ENCODE data around the gene COL4A3.
"Not testable (repeated sequence)": the region's sequence is repeated elsewhere in the genome, so short reads cannot be mapped to it uniquely, and the experiment has no call there.

COL4A3 gene

GRCh38 chr2:227160164-227160563, 4.3 kb upstream of the COL4A3 start:
- no peak for DNase-seq

- DNase-seq: no peak
Measured at GRCh38 chr2:227161947-227162346, 2.5 kb upstream of the COL4A3 start.

- no peak for DNase-seq
Measured at GRCh38 chr2:227163485-227163997, 883 bp upstream of the COL4A3 start.

- no peak for DNase-seq
Measured at GRCh38 chr2:227164763-227165291, 403 bp downstream of the COL4A3 start.

GRCh38 chr2:227171779-227172178, 7.4 kb downstream of the COL4A3 start:
- DNase-seq: not testable (repeated sequence)

- DNase-seq: no peak
Measured at GRCh38 chr2:227177592-227178336, 13.3 kb downstream of the COL4A3 start.

- no peak for DNase-seq
Measured at GRCh38 chr2:227179988-227180685, 15.7 kb downstream of the COL4A3 start.

GRCh38 chr2:227180770-227181169, 16.3 kb downstream of the COL4A3 start:
- no peak for DNase-seq

GRCh38 chr2:227182765-227183164, 18.3 kb downstream of the COL4A3 start:
- no peak for DNase-seq

- no peak for DNase-seq
Measured at GRCh38 chr2:227183657-227184367, 19.4 kb downstream of the COL4A3 start.

- DNase-seq: no peak
Measured at GRCh38 chr2:227185615-227186232, 21.3 kb downstream of the COL4A3 start.

- DNase-seq: no peak
Measured at GRCh38 chr2:227186751-227187150, 22.3 kb downstream of the COL4A3 start.

GRCh38 chr2:227188292-227188691, 23.9 kb downstream of the COL4A3 start:
- no peak for DNase-seq

GRCh38 chr2:227191367-227191766, 26.9 kb downstream of the COL4A3 start:
- DNase-seq: no peak

GRCh38 chr2:227192491-227192890, 28.1 kb downstream of the COL4A3 start:
- DNase-seq: no peak

GRCh38 chr2:227194219-227194618, 29.8 kb downstream of the COL4A3 start:
- DNase-seq: no peak

- no peak for DNase-seq
Measured at GRCh38 chr2:227198866-227199265, 34.4 kb downstream of the COL4A3 start.

GRCh38 chr2:227201771-227202170, 37.3 kb downstream of the COL4A3 start:
- no peak for DNase-seq

GRCh38 chr2:227204452-227204851, 40.0 kb downstream of the COL4A3 start:
- DNase-seq: no peak

- no peak for DNase-seq
Measured at GRCh38 chr2:227205701-227206100, 41.3 kb downstream of the COL4A3 start.

GRCh38 chr2:227206406-227206805, 42.0 kb downstream of the COL4A3 start:
- DNase-seq: no peak

GRCh38 chr2:227207573-227207972, 43.1 kb downstream of the COL4A3 start:
- DNase-seq: no peak

- DNase-seq: no peak
Measured at GRCh38 chr2:227214622-227215041, 50.2 kb downstream of the COL4A3 start.

Data from central memory CD4-positive, alpha-beta T cell (primary cell).